Measurements from ENCODE around the gene CERT1.
"Not testable (repeated sequence)": the region's sequence is repeated elsewhere in the genome, so short reads cannot be mapped to it uniquely, and the experiment has no call there.

The CERT1 gene

GRCh38 chr5:75337366-75338021, 173.9 kb downstream of the CERT1 start:
- DNase-seq: no peak

DNA sequence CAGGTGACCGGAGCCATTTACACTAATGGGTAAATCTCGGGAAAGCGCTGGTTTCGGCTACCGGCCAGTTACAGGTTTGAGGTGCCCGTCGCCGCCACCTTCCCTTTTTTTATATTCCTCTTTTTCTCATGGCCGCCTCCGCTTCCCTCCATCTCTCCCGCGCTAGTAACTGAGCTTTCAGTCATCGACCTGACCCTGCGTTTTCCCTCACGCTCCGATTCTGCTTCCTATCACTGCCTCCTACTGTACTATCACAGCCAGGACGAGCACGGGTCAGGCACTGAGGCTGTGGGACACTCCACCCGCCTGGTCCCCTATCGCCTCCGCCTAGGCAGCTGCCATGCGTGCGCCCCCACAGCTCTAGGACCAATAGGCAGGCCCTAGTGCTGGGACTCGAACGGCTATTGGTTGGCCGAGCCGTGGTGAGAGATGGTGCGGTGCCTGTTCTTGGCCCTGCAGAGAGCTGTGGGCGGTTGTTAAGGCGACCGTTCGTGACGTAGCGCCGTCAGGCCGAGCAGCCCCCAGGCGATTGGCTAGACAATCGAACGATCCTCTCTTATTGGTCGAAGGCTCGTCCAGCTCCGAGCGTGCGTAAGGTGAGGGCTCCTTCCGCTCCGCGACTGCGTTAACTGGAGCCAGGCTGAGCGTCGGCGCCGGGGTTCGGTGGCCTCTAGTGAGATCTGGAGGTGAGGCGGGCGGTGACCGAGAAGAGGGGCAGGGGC, 174.7 kb downstream of the CERT1 start, which contains the start of gene HMGCR:
HMGCR (plus strand) TSS at position 606 of the 722 bp plus-strand sequence. CDS start 5,386 bp downstream, outside the sequence.
- peak; percentile 99 for DNase-seq

GRCh38 chr5:75335952-75336614, 175.3 kb downstream of the CERT1 start:
- DNase-seq: peak; percentile 50

DNA sequence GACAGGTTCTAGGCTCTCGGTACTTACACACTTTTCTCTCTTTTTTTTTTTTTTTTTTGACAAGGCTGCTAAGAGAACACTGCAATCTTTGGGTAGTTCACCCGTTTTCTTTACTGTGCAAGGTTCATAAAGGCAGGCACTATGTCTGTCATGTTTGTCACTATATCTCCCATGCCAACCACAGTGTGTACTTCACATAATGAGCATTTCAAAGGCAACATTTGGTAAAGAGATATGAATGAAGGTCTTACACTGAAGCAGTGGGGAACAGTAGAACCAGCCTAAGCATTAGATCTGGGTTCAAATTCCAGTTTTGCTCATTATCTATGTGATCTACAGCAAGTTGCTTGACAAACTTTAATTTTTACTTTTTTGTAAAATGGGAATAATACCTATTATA, 175.9 kb downstream of the CERT1 start:
- no peak for DNase-seq

GRCh38 chr5:75334413-75334812, 177.0 kb downstream of the CERT1 start:
- not testable (repeated sequence) for DNase-seq

- DNase-seq: not testable (repeated sequence)
Measured at GRCh38 chr5:75333759-75334158, 177.7 kb downstream of the CERT1 start.

DNA sequence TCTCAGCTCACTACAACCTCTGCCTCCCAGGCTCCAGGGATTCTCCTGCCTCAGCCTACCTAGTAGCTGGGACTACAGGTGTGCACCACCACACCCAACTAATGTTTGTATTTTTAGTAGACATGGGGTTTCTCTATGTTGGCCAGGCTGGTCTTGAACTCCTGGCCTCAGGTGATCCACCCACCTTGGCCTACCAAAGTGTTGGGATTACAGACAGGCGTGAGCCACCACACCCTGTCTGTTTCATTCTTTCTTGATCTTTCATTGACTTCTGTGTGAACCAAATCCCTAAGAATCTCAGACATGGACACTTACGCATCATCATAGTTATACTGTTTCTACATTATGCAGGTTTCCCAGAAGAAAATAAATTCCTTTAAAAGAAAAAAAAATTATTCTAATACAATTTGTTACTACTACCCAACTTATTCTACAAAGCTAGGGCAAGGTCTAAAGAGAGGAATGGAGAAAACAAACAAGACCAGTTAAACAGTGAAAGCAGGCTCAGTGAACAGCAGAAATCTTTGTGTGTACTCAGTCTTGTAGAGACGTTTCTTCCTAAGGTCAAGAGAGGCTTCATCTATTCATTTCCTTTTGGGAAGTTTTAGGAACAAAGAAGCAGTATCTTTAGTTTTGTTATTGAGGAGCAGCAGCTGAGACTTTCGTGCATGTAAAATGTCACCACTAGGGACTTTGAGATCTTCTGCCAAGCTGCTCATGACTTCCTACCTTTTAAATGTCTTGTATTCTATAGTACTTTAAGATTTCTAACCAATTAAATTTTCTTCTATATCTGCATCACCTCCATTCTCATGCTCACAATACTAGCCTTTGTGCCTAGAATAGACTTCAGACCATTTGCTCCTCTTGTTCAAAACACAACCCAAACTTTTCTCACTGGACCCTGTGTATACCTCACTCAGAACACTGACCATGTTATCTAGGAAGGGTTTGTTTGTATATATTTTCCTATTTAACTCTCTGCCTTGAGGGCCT, 180.0 kb downstream of the CERT1 start:
- no peak for DNase-seq

- DNase-seq: no peak
Measured at GRCh38 chr5:75330404-75330803, 181.0 kb downstream of the CERT1 start.
